Hematopoietic multipotent progenitor cell treated with erythropoietin and hydrocortisone succinate and interleukin-3 and kit ligand, for 6 days (in vitro differentiated cells): ENCODE results near the gene GFRA4.

Experiments
- DNase-seq: peaks from one replicate; pipeline ENCODE4 v3.0.0-alpha.2; 2015

Gene GFRA4, protein sequence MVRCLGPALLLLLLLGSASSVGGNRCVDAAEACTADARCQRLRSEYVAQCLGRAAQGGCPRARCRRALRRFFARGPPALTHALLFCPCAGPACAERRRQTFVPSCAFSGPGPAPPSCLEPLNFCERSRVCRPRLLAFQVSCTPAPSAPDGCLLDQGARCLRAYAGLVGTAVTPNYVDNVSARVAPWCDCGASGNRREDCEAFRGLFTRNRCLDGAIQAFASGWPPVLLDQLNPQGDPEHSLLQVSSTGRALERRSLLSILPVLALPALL

DNA sequence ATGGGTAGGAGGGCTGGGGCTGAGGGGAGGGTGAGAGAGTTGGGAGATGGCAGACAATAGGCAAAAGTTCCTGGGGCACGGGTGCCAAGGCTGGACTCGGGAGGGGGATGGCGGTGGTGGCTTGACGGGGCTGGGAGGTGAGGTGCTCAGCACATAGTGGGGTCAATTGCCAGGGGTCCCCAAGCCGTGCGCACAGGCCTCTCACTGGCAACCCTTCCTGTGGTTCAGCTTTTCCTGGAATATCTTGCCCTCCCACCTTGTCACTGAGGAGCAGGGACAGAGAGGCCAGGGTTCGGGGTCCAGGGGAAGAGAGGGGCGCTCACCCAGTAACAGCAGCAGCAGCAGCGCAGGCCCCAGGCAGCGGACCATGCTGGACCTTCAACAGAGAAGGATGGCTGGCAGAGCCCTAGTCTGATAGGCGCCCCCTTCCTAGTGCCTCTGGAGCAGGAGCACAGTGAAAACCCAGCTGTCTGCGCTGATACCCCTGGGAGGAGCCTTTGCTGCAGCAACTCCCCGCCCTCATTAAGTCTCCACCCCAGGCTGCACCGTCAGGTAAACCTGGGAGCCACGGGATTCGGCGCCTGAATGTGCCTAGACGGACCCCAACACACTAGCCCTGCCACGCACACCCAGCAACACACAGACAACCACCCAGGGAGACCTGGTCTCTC is at the start of gene GFRA4:
Gene GFRA4 (minus strand): TSS at position 369 of the 671 bp plus-strand sequence. CDS start 0 bp downstream, at position 369.
- DNase-seq, result no peak

DNA sequence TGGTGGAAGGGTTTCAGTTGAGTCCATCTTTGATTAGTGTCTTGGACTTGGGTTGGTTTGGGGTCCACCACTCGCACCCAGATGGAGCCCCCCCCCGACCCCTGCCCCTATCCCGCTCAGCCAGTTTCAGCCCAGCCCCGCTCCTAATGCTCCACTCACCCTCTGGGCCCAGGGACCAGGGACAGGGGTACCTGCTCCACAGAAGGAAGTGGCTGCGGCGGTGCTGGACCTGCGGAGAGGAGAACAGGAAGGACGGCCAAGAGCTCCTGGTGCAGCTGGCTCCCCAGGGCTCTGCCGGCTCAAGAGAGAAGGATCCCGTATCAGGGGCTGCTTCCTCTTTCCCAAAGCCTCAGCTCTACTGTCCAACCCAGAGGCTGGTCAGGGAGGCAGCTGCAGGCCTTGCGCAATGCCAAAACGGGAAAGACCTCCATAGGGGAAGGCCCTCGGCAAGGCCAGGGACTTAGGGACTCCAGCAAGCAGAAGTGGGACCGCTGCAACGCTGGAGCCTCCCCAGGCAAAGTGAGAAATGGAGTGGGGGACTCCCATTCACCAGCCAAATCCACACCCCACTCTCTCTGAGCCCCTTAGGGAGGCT is 49.2 kb upstream of the GFRA4 start, which contains the start of gene SIGLEC1:
Gene SIGLEC1 (minus strand): TSS at position 322 of the 595 bp plus-strand sequence. CDS start 5,472 bp downstream, outside the sequence.
- no peak for DNase-seq

DNA sequence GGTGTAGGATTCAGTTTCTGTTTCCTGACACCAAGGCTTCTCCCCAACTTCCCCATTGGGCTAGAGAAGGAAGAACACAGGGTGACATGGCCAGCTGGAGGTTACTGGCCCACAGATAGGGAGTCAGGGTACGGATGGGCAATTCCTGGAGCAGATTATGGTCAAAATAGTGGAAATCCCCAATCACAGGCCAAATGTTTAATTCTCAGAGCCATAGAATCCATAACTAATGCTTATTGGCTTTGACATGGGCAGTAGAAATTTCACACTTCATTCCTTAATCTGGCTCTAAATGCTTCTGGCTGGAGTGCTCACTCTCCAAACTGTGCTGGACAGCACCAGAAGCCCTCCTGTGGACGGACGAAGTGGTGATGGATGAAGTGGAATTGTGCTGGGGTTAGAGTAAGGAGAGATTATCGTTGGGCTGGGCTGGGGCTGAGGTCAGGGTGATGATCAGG is 48.3 kb upstream of the GFRA4 start:
- no peak for DNase-seq

DNA sequence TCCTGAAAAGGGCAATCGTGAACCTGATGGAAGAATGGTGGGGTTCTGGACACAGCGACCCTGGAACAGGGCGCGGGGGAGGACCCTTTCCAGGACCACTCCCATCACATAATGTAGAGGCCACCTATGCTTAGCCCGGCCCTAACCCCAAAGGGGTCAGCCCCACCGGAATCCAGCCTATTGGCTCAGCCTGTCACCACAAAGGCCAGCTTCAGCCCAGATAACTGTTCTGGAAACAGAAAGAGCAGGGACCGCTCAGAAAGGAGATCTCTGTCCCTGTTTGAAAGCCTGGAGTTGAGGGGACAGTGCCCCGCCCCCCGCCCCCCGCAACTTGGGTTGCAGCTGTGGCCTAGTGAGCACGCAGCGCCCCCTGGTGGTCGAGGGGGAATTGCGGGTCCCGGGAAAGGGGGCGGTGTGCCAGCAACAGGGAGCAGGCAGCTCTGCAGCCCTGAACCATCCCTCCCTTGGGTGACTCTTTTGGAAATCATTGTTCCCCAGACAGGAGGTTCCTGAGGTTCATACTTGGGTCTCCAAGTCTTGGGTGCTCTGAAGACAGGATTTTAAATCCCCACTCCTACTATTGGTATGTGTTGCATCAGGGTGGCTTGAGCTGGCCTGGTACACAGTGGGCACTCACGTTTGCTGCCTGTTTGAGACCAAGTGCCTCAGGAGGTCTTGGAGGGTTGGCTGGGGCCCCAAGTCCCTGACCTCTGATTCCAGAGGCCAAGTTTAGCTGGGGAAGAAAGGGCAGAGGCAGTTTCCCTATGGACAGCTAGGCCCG is 47.7 kb upstream of the GFRA4 start:
- DNase-seq, result peak; percentile 72

DNA sequence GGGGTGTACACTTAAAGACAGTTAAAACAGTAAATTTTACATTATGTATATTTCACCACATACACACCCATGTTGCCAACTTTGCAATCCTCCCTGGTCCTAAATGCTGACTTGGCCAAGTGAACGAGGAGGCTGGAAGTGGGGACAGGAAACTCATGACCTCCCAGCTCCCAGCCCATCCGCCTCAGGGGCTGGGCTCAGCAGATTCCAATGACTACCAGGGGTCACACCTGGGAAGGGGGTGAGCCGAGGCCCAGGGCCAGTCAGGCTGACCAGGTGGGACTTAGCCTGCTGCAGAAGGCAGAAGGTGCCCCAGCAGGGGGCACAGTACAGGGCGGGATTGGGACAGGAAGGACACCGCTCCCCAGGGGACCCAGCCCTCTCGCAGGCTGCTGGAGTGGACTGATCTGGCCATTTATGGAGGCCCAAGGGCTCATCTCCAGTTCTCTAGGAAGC is 46.8 kb upstream of the GFRA4 start:
- DNase-seq, result no peak

DNA sequence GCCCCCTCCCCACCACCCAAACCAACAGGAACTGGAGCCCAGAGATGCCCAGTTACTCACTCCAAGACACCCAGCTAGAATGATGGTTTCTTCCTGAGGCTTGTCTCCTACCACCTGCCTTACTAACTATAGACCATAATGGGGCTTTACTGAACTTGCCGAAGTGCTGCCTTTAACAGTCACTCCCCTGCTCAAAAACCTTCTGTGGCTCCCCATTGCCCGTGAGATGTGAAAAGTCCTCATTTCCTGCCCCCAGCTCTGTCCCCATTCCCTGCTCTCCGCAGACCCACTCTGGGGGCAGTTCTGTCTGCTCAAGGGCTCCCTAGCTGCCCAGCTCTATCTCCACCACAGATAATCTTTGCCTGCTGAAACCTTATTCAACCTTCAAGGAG is 44.3 kb upstream of the GFRA4 start:
- DNase-seq, result no peak

DNA sequence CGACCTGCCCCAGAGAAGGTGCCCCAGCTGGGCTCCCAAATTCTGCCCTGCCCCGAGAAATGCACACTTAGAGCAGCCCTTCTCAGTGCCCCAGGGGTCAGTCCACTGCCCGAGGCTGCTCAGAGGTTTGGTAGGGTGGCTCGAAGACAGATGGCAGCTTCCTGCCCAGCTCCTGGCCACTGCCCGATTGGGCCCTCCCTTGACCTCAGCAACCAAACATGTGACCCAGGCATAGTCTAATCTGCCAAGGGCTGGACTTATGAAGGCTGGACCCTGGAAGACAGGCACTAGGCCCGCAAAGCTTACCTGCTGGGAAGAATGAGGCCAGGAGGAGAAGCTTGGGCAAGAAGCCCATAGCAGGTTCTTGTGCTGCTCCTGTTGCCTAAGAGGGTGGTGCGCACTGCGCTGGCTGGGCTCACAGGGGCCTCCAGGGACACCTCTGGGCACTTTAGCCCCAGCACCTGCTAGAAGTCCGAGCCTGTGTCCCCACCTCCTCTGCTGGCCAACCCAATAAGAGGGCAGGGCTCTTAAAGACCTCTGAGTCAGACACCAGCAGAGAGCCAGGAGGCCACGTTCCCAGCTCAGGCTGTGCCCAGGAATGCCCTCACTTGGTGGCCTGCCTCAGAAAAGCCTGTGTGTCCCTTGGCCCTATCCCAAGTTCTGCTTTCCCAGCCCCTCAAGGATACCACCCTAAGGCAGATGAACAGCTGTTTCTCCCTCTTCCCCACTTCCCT is 43.7 kb upstream of the GFRA4 start:
- no peak for DNase-seq

DNA sequence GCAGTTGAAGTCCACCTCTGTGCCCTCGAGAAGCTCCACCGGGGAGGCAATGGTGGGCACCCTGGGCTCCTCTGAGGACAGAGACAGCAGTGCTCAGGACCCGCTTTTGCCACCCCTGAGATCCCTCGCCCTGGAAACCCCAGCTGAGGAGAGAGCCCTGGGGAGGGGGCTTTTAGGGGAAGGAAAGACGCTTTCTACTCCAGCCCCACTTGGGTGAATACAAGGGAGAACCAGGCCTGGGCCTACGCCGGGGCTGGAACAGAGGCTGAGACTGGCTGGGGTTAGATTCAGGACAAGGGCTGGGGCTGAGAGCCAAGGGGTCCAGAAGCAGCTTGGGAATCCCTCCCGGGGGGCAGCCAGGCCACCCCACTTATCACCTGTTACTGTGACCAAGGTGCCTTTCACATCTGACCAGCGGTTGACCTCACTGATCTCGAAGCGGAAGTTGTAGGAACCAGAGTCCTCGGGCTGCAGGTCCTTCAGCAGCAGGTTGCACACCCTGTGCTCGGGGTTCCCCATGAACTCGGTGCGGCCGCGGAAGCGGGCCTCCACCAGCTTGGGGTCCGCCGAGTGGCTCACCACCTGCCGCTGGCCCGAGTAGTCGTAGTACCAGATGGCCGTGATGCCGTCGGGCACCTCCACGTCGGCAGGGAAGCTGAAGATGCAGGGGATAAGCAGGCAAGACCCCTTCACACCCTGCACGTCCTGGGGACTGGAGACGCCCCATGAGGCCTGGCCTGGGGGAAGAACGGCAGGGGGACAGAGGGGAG is 43.0 kb upstream of the GFRA4 start:
- no peak for DNase-seq

DNA sequence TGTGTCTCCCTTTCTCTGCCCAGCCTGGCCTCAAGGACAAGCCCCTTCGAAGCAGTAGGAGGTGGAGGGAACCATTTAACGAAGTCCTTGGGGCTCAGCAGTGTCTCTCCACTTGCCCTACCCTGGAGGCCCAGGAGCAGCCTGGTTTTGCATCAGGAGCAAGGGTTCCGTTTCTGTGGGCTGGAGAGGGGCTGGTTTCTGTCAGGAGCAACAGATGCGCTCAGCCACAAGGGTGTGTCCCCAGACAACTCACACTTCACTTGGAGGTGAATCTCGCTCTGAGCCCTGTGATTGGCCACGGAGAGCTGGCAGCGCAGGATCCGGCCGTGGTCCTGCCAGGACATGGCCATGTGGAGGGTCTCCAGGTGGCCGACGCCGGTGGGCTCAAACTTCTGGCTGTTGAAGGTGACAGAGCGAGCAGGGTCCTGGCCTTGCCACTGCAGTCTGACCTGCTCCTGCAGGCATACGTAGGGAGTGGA is 42.3 kb upstream of the GFRA4 start:
- DNase-seq, result no peak

DNA sequence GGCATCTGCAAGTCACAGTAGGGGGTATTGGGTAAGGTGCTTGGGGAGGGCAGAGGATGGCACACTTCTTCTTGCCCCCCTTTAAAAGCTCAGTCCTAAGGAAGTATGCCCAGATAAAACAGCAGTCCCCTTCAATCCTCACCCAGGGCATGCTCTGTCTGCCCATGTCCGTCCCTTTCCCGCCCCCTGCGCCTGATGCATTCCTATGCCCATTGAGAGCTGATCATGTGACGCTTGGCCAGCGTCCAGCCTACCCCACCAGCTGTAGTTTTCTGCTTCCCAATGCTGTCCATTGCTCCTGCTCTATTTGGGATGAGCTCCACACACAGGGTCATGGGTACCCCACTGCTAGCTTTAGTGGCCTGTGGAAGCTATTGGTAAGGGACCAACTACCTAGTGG is 40.9 kb upstream of the GFRA4 start:
- DNase-seq, result no peak

DNA sequence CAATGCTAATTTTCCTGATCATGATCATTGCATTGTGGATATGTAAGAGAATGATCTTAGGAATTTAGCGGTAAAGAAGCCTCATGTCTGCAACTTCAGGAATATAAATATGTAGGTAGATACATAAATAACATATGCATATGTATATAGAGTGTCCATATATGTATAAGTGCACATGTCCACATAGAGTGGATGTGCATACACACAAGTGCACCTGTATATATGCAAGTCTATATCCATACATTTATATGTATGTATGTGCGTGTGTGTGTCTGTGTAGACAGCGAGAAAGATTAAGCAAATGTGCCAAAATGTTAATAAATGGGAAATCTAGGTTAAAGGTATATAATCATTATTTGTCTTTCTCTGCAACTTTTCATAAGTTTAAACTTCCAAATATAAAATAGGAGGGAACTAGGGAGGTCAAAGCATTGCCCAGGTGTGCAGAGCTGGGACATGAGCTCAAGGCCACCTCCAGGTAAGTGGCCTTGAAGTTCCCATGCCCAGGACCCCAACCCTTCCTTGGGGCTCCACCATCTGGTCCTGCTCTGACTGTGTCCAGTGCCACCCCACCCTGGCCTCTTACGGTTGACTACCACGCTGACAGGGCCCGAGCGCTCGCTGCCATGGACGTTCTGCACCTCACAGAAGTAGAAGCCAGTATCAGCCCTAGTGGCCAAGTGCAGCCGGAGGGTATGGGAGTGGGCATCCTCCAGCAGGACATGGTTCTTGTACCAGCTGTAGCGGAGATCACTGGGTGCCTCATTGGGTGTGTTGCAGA is 39.6 kb upstream of the GFRA4 start:
- DNase-seq, result no peak

DNA sequence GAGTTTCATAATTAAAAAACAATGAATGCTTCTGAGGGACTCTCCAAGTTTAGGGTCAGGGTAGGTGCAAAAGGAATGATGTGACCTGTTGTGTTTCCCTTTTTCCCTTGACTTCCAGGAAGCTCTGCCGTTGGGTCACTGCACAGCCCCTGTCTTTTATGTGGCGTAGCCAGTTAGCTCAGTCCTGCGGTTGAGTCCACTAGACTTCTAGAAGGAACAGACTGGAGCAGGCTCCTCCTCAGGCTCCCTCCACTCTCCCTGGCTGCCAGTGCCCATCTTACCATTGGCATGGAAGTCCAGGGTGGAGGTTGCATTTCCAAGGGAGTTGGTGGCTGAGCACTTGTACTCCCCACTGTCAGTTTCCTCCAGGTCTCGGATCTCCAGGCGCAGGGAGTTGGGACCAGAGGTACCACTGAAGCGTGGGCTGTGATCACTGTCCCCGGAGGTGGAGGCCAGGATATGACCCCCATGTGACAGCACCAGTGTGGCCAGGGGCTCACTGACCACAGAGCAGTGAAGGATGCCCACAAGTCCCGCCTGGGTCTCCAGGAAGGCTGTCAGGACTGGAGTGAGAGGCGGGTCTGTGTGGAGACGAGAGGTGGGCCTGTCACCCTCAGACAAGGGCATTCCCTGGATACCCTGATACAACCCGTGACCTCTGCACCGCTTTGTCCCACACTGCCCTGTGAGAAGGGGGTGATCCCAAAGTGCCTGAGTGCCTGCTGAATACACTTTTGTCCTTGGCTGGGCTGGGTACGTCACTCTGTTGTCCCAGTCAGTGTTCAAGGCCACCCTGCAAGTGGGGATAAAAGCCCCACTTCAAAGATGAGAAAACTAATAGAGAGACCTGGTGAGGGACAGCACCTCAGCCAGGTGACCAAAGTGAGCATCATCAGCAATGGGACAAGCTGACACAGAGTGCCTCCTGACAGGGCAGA is 38.1 kb upstream of the GFRA4 start:
- DNase-seq, result no peak

DNA sequence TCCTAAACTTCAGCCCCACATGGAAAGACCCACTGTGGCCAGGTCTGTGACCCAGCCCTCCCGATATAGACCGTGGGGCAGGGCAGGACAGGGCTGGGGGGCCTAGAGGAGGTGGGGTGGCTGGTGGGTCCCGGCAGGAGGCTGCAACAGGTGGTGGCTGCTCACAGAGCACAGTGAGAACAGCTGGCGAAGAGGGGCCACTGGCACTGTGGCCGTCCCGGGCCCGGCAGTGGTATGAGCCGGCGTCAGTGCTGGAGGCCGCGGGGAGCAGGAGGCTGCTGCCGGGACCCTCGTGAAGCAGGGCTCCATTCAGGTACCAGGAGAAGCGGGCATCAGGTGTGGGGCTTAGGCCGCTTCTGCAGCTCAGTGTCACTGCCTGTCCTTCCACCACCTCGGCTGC is 35.8 kb upstream of the GFRA4 start:
- DNase-seq, result no peak

DNA sequence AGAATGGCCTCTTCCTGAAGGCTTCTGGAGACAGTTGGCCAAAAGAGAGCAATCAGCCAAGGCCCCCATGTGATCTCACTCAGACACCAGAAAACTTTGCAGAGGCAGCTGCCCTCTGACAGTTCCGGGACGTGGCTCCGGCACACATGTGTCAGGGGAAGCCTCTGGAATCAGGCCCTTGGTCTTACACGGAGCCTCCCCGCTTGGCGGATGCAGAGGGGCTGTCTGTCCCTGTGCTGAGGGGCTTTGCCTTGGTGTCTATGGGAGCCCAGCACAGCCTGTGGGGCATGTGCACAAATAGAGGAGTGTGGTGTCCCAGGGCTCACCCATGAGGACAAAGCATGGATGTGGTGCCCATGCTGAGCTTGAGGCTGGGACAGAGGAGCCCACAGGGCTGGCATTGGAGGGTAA is 35.4 kb upstream of the GFRA4 start:
- no peak for DNase-seq

DNA sequence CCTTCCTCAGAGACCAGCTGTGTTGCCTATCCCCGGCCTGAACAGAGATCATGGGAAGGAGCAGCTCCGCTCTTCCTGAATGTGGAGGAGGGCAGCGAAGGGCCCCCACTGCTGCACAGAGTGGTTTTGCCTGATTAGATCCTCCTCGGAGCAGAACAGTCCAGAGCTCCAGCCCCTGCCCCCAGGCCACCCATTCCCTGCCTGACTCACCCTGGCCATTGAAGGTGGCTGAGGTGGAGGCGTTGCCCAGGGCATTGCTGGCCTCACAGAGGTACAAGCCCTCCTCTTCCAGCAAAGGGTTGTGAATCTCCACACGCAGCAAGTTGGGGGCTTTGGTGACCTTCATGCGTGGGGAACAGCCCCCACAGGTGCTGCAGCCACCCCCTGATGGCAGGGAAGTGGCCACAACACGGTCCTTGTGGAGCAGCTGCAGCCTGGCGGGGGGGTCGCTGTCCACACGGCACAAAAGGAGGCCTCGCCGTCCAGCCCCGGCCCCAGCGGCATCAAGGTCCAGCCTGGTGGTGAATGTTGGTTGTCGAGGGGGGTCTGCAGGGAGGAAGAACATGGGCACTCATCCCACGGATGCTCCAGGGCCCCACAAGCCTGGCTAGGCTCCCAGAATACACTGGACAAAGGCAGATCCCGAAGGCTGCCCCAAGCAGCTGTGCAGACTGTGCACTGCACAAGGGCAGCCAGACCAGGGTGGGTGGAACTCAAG is 34.5 kb upstream of the GFRA4 start:
- no peak for DNase-seq

DNA sequence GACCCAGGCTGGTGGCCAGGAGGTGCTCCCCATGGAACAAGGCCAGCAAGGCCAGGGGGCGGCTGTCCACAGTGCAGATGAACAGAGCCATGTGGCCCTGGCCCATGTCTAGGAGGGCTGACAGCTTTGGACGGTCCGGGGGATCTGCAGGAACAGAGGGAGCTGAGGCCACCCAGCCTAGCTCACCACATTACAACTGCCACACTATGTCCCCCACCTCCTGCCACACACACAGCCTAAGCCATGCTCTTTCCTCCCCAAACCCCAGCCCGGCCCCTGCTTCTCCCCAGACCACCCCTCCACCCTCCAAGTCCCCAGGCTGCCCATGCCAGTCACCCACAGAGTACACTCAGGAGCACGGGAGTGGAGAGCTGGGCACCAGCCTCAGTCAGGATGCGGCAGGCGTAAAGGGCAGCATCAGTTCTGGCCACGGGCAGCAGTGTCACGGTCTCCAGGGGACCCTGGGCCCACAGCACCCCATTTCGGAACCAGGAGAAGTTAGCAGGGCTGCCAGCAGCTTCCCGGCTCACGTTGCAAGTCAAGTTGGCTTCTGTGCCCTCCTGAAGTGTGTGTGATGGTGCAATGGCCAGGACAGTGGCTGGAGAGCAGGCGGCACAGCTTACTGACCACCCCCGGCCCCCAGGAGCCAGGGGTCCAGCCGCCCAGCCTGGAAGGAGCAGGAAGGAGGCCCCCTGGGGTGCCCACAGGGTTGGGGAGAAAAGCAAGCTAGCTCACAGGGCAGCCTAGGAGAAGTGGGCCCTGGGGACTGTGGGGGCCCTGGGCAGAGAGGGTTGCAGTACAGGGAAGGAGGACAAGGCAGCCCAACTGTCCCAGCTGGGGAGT is 33.8 kb upstream of the GFRA4 start:
- no peak for DNase-seq

DNA sequence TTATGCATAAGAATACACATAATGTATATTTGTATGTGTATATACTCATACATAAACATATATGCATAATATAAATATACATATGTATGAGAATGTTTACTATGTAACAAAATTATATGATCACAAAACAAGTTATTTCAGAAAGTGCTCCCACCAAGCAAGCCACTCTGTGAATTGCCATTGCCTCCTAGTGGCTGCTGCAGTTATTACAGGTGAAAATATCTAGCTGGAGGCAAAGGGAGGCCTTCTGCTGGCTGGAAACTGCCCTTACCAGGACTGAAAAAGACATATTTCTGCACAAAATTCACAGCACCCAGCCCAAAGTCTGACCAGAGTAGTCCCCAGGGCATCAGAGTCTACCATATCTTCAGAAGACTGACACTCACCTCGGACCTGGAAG is 33.0 kb upstream of the GFRA4 start:
- DNase-seq, result no peak

DNA sequence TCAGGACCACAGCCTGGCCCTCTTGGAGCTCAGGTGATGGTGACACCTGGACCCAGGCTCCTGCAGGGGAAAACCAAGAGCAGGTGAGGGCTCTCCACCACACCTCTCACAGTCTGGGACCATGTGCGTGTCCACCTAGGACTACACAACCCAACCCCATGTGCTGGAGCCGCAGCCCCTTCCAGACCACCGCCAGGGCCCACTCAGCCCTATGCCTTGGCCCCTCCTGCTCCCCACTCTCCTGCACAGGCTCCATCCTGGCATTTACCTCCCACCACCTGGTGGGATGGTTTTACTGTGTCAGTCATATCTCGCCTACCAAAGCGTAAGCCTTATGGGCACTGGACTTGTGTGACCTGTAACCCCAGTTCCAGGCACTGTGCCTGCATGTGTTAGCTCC is 31.7 kb upstream of the GFRA4 start:
- DNase-seq, result no peak
